HepG2 (cell line): ENCODE results near the gene PLSCR3. TPM values are rescaled to one million over a fixed set of nuclear protein-coding genes. Genes with fewer than 3 reads are reported as not detected.

Source experiments
- ARNTL ChIP-seq: sonication (generic); formaldehyde crosslinking; IDR thresholded peaks from 2 replicates; pipeline ENCODE4 v1.4.0; 2020; ENCODE audit warnings: mild to moderate bottlenecking, missing genetic modification reagents
- ELF4 ChIP-seq: sonication (generic); formaldehyde crosslinking; IDR thresholded peaks from 2 replicates; pipeline ENCODE4 v1.5.0; 2020; ENCODE audit warnings: missing genetic modification reagents, mild to moderate bottlenecking, moderate library complexity, borderline replicate concordance
- ETV5 ChIP-seq: IDR thresholded peaks from 2 replicates; pipeline ENCODE4 v1.6.1; 2018; ENCODE audit warnings: missing biosample characterization, missing genetic modification reagents, inconsistent platforms, borderline replicate concordance
- FOXP4 ChIP-seq: sonication (generic); formaldehyde crosslinking; IDR thresholded peaks from 2 replicates; pipeline ENCODE4 v1.4.0; 2020; ENCODE audit warnings: missing genetic modification reagents
- IRF1 ChIP-seq: sonication (generic); formaldehyde crosslinking; IDR thresholded peaks from 2 replicates; pipeline ENCODE4 v1.4.0; 2020; ENCODE audit warnings: low read depth, mild to moderate bottlenecking, missing genetic modification reagents
- KLF15 ChIP-seq: sonication (generic); formaldehyde crosslinking; IDR thresholded peaks from 2 replicates; pipeline ENCODE4 v1.8.1; 2023; ENCODE audit warnings: borderline replicate concordance, mild to moderate bottlenecking, inconsistent platforms, missing genetic modification reagents, mixed read lengths
- MEF2D ChIP-seq: sonication (generic); formaldehyde crosslinking; IDR thresholded peaks from 2 replicates; pipeline ENCODE4 v1.5.1; 2020; ENCODE audit warnings: mild to moderate bottlenecking, missing genetic modification reagents
- NAIF1 ChIP-seq: sonication (generic); formaldehyde crosslinking; IDR thresholded peaks from 2 replicates; pipeline ENCODE4 v1.5.0; 2020; ENCODE audit warnings: mild to moderate bottlenecking, missing genetic modification reagents, borderline replicate concordance
- PLRG1 ChIP-seq: fragments of 450-650 bp; conservative IDR thresholded peaks from 2 replicates; pipeline ENCODE4 v1.6.1; 2016
- SPEN ChIP-seq: sonication (generic); formaldehyde crosslinking; IDR thresholded peaks from 2 replicates; pipeline ENCODE4 v1.5.1; 2020; ENCODE audit warnings: low read depth, mild to moderate bottlenecking, missing genetic modification reagents
- TGIF2 ChIP-seq: IDR thresholded peaks from 2 replicates; pipeline ENCODE4 v1.6.1; 2016; ENCODE audit warnings: control low read depth, missing compliant biosample characterization
- YY1 ChIP-seq: IDR thresholded peaks from 2 replicates; pipeline ENCODE4 v1.6.1; 2011; ENCODE audit warnings: low read length, low read depth, moderate library complexity, mild to moderate bottlenecking; ENCODE audit not compliant: insufficient read depth, insufficient replicate concordance
- ZBTB34 ChIP-seq: sonication (generic); formaldehyde crosslinking; IDR thresholded peaks from 2 replicates; pipeline ENCODE4 v1.8.0; 2022; ENCODE audit warnings: mild to moderate bottlenecking, missing genetic modification reagents
- ZNF337 ChIP-seq: sonication (generic); formaldehyde crosslinking; IDR thresholded peaks from 2 replicates; pipeline ENCODE4 v1.5.1; 2020; ENCODE audit warnings: missing genetic modification reagents, low read depth, mild to moderate bottlenecking, borderline replicate concordance
- ZNF646 ChIP-seq: sonication (generic); formaldehyde crosslinking; IDR thresholded peaks from 2 replicates; pipeline ENCODE4 v1.9.0; 2021; ENCODE audit warnings: mild to moderate bottlenecking, missing genetic modification reagents
- ZNF740 ChIP-seq: sonication (generic); formaldehyde crosslinking; IDR thresholded peaks from 2 replicates; pipeline ENCODE4 v1.4.0; 2020; ENCODE audit warnings: missing genetic modification reagents
- ZNF788 ChIP-seq: sonication (generic); formaldehyde crosslinking; IDR thresholded peaks from 2 replicates; pipeline ENCODE4 v1.5.0; 2020; ENCODE audit warnings: mild to moderate bottlenecking, missing genetic modification reagents, borderline replicate concordance
- polyA plus RNA-seq, 8 experiments: library from polyadenylated mRNA; depleted of rRNA in 3 of 8; stranded (reverse) in 7 of 8; unstranded in 1 of 8; fragments of >200 nt; fragmentation: Illumina TruSeq in 4 of 8; extraction: Trizol in 4 of 8; gene quantifications; 2 replicates each; pipeline versions ENCODE4 v1.2.1 to v1.2.3, GENCODE V29; 2011 to 2016; ENCODE audit warnings: low read depth in 4 of 8, missing spikeins in 1 of 8, mixed read lengths in 1 of 8; ENCODE audit not compliant: insufficient read depth in 1 of 8
- total RNA-seq, 5 experiments: library from RNA; depleted of rRNA; stranded (reverse); fragments of >200 nt; fragmentation: Illumina TruSeq; extraction: Trizol; gene quantifications; 2 replicates each; pipeline ENCODE4 v1.2.3, GENCODE V29; 2016; ENCODE audit warnings: low read depth in 1 of 5

The PLSCR3 gene
- total and polyA plus RNA-seq, 2 of the 13 experiments (the other 11 are each of a cell fraction or from before 2014, with no cell fraction given): 5.6 to 6.2 TPM

- TF ChIP-seq ZNF646 (CRISPR knock-in tag) (no peak), ELF4 (CRISPR knock-in tag) (no peak), IRF1 (CRISPR knock-in tag) (no peak), KLF15 (CRISPR knock-in tag) (no peak), ZNF337 (CRISPR knock-in tag) (no peak), ZNF788 (no peak), ZNF740 (CRISPR knock-in tag) (no peak), TGIF2 (peak; percentile 16; the same call in 1 of the 2 replicates), ZBTB34 (CRISPR knock-in tag) (no peak), ETV5 (CRISPR knock-in tag) (no peak), NAIF1 (CRISPR knock-in tag) (no peak), YY1 (no peak), PLRG1 (no peak), FOXP4 (no peak), MEF2D (CRISPR knock-in tag) (no peak), ARNTL (CRISPR knock-in tag) (no peak), SPEN (CRISPR knock-in tag) (no peak; the same call in 1 of the 2 replicates)
Observed at GRCh38 chr17:7435676-7436555, 41.6 kb upstream of the PLSCR3 start (continued).
